Upper lobe of right lung (tissue), 1 donor: ENCODE measurements around the gene CD46. TPM values are rescaled to one million over a fixed set of nuclear protein-coding genes. Genes with fewer than 3 reads are reported as not detected.
"Not testable (repeated sequence)": the region's sequence is repeated elsewhere in the genome, so short reads cannot be mapped to it uniquely, and the experiment has no call there.

Experiments used
- ATAC-seq: fragments of 200-7000 bp; cut with Tn5 transposase; one replicate; pipeline ENCODE4 v1.9.1; 2020; ENCODE audit warnings: mild to moderate bottlenecking, moderate library complexity
- DNase-seq: peaks from one replicate; pipeline ENCODE4 v3.0.0-alpha.2; 2020
- H3K27ac ChIP-seq: fragments of 200-600 bp; one replicate; pipeline ENCODE4 v1.8.0; 2022
- H3K27me3 ChIP-seq: fragments of 200-600 bp; one replicate; pipeline ENCODE4 v1.8.0; 2022; ENCODE audit warnings: mild to moderate bottlenecking
- H3K36me3 ChIP-seq: fragments of 200-600 bp; one replicate; pipeline ENCODE4 v1.8.0; 2022
- H3K4me1 ChIP-seq: fragments of 200-600 bp; one replicate; pipeline ENCODE4 v1.8.0; 2022
- H3K4me3 ChIP-seq: fragments of 200-600 bp; one replicate; pipeline ENCODE4 v1.8.0; 2022; ENCODE audit warnings: mild to moderate bottlenecking
- H3K9me3 ChIP-seq: fragments of 200-600 bp; one replicate; pipeline ENCODE4 v1.8.0; 2022
- intact Hi-C: fragments of 100-400 bp; cut with DNase I; formaldehyde crosslinking; loops from one replicate; pipeline ENCODE4 v1.11.0; 2022
- long read RNA-seq: library from polyadenylated mRNA; unstranded; transcript quantifications from one replicate; pipeline ENCODE4 v2.0.0, GENCODE V29; 2021
- total RNA-seq: library from RNA; stranded (reverse); fragmentation: NEBNext Ultra II Directional; extraction: Animal tissue kit (Norgen Biotek cat#: 25700); gene quantifications from one replicate; pipeline ENCODE4 v1.2.1, GENCODE V29; 2021
- TF ChIP-seq, protein P1 (sequence below): fragments of 200-600 bp; IDR thresholded peaks from one replicate; pipeline ENCODE4 v1.8.0; 2022; ENCODE audit warnings: antibody characterized with exemption
- donor health status: DM: no; HTN: yes; CAD: no; lungs with severe emphysema.

CD46 gene
- 335 TPM for total RNA-seq
- long read RNA-seq, transcript CD46-203 (12 exons, 3,233 nt) = major isoform, 248 of 595 reads
- long read RNA-seq, transcript CD46-204 (11 exons, 3,188 nt) = minor isoform, 101 of 595 reads
- long read RNA-seq, transcript CD46-208 (13 exons, 3,326 nt) = minor isoform, 83 of 595 reads
- long read RNA-seq, transcript CD46-207 (12 exons, 3,281 nt) = minor isoform, 39 of 595 reads
- long read RNA-seq, partial matches to known transcripts = 27 of 595 reads
- long read RNA-seq, other reads (novel, unspliced or antisense) = 81 of 595 reads

DNA sequence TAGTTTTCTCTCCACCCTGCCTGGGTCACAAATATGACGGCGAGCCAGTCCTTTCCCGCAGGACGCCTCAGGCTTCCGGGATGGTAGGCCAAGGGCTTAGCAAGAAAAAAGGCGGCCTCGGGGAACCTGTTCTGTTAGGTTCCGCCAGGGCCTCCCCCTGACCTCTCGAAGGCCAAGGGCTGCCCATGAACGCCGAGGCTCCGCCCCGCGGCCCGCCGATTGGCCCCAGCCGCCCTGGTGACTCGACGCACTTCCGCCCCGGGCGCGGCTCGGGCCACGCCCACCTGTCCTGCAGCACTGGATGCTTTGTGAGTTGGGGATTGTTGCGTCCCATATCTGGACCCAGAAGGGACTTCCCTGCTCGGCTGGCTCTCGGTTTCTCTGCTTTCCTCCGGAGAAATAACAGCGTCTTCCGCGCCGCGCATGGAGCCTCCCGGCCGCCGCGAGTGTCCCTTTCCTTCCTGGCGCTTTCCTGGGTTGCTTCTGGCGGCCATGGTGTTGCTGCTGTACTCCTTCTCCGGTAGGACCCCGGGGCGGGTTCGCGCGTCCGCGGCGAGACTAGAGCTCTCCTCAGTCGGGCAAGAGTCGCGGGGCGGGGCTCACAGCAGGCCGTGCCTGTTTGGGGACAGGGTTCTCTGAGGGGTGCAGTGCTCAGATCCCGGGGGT is at the start of gene CD46:
Gene CD46, plus strand, starts transcription at position 265 of the 666 bp plus-strand sequence. Its CDS starts 159 bp downstream, at position 424.
- Histone ChIP-seq H3K9me3 (no peaks in the 10 kb centered on the region), H3K4me1 (peaks cover 62% of the 10 kb centered on the region), H3K36me3 (peaks cover under 1% of the 10 kb centered on the region), H3K27ac (peak within 1 kb of the TSS; percentile 94), H3K27me3 (no peaks in the 10 kb centered on the region), H3K4me3 (peak within 1 kb of the TSS; percentile 93)
- TF ChIP-seq, protein P1, sequence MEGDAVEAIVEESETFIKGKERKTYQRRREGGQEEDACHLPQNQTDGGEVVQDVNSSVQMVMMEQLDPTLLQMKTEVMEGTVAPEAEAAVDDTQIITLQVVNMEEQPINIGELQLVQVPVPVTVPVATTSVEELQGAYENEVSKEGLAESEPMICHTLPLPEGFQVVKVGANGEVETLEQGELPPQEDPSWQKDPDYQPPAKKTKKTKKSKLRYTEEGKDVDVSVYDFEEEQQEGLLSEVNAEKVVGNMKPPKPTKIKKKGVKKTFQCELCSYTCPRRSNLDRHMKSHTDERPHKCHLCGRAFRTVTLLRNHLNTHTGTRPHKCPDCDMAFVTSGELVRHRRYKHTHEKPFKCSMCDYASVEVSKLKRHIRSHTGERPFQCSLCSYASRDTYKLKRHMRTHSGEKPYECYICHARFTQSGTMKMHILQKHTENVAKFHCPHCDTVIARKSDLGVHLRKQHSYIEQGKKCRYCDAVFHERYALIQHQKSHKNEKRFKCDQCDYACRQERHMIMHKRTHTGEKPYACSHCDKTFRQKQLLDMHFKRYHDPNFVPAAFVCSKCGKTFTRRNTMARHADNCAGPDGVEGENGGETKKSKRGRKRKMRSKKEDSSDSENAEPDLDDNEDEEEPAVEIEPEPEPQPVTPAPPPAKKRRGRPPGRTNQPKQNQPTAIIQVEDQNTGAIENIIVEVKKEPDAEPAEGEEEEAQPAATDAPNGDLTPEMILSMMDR = no peak
- intact Hi-C loops = no loop called here
- ATAC-seq (peak; percentile 98), DNase-seq (peak; percentile 99)

DNA sequence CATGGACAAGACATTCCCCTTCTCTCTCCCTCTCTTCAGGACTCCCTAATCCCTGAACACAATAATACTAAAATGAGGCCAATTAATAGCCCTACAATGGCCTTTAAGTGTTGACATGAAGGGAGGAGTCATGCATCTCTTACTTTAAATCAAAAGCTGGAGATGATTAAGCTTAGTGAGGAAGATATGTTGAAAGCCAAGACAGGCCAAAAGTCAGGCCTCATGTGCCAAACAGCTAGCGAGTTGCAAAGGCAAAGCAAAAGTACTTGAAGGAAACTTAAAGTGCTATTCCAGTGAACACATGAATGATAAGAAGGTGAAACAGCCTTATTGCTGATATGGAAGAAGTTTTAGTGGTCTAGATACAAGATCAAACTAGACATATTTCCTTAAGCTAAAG is 49.5 kb upstream of the CD46 start:
- intact Hi-C loops = no loop called here
- Histone ChIP-seq H3K27me3 (no peaks in the 10 kb centered on the region), H3K9me3 (no peaks in the 10 kb centered on the region), H3K36me3 (no peaks in the 10 kb centered on the region), H3K27ac (no peak overlapping the region), H3K4me3 (no peak overlapping the region), H3K4me1 (no peaks in the 10 kb centered on the region)
- ATAC-seq = no peak
- no peak for DNase-seq
- TF ChIP-seq, protein P1 = no peak

GRCh38 chr1:207703712-207704111 is 48.1 kb upstream of the CD46 start:
- DNase-seq (no peak), ATAC-seq (no peak)
- Histone ChIP-seq H3K4me1 (no peaks in the 10 kb centered on the region), H3K9me3 (no peaks in the 10 kb centered on the region), H3K27ac (no peak overlapping the region), H3K36me3 (no peaks in the 10 kb centered on the region), H3K27me3 (no peaks in the 10 kb centered on the region), H3K4me3 (no peak overlapping the region)
- intact Hi-C loops = no loop called here
- TF ChIP-seq, protein P1 = no peak

DNA sequence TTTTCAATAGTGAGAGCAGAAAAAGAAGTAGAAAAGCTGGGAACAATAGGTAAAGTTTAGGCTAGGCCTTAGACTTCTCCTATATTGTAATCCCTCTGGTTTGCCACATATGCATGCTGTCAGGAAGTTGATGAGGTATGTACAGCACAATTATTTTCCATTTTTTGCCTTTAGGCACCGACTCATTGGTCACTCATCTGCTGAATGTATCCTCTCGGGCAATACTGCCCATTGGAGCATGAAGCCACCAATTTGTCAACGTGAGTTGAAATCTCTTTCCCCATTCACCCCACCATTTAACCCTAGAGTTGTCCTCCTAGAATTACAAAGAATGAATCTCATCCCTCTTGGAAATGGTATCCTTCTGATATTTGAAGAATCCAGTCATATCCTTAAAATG is 43.9 kb upstream of the CD46 start:
- H3K4me1 ChIP-seq, DNase-seq, H3K9me3 ChIP-seq, H3K36me3 ChIP-seq, H3K27ac ChIP-seq, H3K27me3 ChIP-seq, intact Hi-C loops, H3K4me3 ChIP-seq, ATAC-seq: not testable (repeated sequence)

- peak; percentile 37 for ATAC-seq
- Histone ChIP-seq H3K4me1 (no peaks in the 10 kb centered on the region), H3K4me3 (no peak overlapping the region), H3K9me3 (no peaks in the 10 kb centered on the region), H3K27me3 (no peaks in the 10 kb centered on the region), H3K36me3 (no peaks in the 10 kb centered on the region), H3K27ac (no peak overlapping the region)
- no peak for DNase-seq
- intact Hi-C loops = no loop called here
- TF ChIP-seq, protein P1 = no peak
Observed at GRCh38 chr1:207711285-207711684, 40.6 kb upstream of the CD46 start.

DNA sequence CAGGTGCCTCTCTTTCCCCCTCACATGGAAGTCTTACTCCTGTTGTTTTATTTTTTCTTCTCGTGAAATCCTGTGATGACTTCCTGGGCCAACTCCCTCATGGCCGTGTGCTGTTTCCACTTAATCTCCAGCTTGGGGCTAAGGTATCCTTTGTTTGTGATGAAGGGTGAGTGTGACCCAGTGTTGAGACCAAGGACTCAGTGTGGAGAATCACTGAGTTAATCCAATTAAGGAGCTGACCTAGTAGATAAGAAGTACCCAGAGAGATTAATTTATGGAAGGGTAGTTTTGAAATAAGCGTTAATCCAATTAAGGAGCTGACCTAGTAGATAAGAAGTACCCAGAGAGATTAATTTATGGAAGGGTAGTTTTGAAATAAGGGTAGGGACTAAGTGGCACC is 39.2 kb upstream of the CD46 start:
- H3K27me3 ChIP-seq, H3K27ac ChIP-seq, H3K9me3 ChIP-seq, H3K36me3 ChIP-seq, H3K4me3 ChIP-seq, intact Hi-C loops, H3K4me1 ChIP-seq, ATAC-seq, DNase-seq: not testable (repeated sequence)
